Measurements from ENCODE around the gene TRPM2. TPM values are rescaled to one million over a fixed set of nuclear protein-coding genes. Genes with fewer than 3 reads are reported as not detected.
A peak's percentile ranks its signal among the peaks of the same experiment; 100 is the strongest.

TRPM2 gene
- total and polyA plus RNA-seq, 2 of the 13 experiments (the other 11 are each of a cell fraction or from before 2014, with no cell fraction given) = 0.07 to 0.20 TPM

- TF ChIP-seq HNRNPK (IDR thresholded peaks at IDR 0.05; ENCODE audit: low read depth, low read length, poor library complexity, severe bottlenecking) (no peak), TARDBP (CRISPR knock-in tag; IDR thresholded peaks at IDR 0.05) (peak; percentile 26; the same call in 1 of the 2 replicates), ZSCAN12 (CRISPR knock-in tag; IDR thresholded peaks at IDR 0.05) (no peak), MEIS1 (CRISPR knock-in tag; IDR thresholded peaks at IDR 0.05; ENCODE audit: borderline replicate concordance) (peak; percentile 92; the same call in 1 of the 2 replicates), SP1 (IDR thresholded peaks at IDR 0.05) (no peak), SP1 (CRISPR knock-in tag; IDR thresholded peaks at IDR 0.05) (peak; percentile 48; the same call in 1 of the 2 replicates), CEBPB (IDR thresholded peaks at IDR 0.05; ENCODE audit: borderline replicate concordance, low read depth, low read length) (0 out of 2 replicates have a peak, but pooled peaks have one; percentile 2), ZBTB1 (CRISPR knock-in tag; IDR thresholded peaks at IDR 0.05; ENCODE audit: borderline replicate concordance) (no peak), ARNT2 (CRISPR knock-in tag; IDR thresholded peaks at IDR 0.05; ENCODE audit: low read depth) (no peak), ZNF740 (CRISPR knock-in tag; IDR thresholded peaks at IDR 0.05) (no peak), REST (IDR thresholded peaks at IDR 0.05; ENCODE audit: borderline replicate concordance in 1 of 2, low read depth in 1 of 2, low read length in 2 of 2) (peak in 1 of 2 experiments; percentile 39; a peak in 1 of 4 replicates), ZNF589 (CRISPR knock-in tag; conservative IDR thresholded peaks at IDR 0.05) (0 out of 2 replicates have a peak, but pooled peaks have one; percentile 35), ZFP37 (CRISPR knock-in tag; IDR thresholded peaks at IDR 0.05; ENCODE audit: borderline replicate concordance) (no peak; the same call in 1 of the 2 replicates), ZKSCAN1 (IDR thresholded peaks at IDR 0.05; ENCODE audit: low read length) (no peak), ZBTB26 (CRISPR knock-in tag; IDR thresholded peaks at IDR 0.05; ENCODE audit: borderline replicate concordance) (no peak), CREB3 (CRISPR knock-in tag; IDR thresholded peaks at IDR 0.05) (0 out of 2 replicates have a peak, but pooled peaks have one; percentile 44), MAFG (CRISPR knock-in tag; IDR thresholded peaks at IDR 0.05) (no peak)
Observed at GRCh38 chr21:44482581-44483287, 129.3 kb downstream of the TRPM2 start (continued).

All from HepG2 (cell line).